ENCODE data around the gene CLK4.

- TF ChIP-seq, protein P1, sequence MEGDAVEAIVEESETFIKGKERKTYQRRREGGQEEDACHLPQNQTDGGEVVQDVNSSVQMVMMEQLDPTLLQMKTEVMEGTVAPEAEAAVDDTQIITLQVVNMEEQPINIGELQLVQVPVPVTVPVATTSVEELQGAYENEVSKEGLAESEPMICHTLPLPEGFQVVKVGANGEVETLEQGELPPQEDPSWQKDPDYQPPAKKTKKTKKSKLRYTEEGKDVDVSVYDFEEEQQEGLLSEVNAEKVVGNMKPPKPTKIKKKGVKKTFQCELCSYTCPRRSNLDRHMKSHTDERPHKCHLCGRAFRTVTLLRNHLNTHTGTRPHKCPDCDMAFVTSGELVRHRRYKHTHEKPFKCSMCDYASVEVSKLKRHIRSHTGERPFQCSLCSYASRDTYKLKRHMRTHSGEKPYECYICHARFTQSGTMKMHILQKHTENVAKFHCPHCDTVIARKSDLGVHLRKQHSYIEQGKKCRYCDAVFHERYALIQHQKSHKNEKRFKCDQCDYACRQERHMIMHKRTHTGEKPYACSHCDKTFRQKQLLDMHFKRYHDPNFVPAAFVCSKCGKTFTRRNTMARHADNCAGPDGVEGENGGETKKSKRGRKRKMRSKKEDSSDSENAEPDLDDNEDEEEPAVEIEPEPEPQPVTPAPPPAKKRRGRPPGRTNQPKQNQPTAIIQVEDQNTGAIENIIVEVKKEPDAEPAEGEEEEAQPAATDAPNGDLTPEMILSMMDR (IDR thresholded peaks at IDR 0.05), result no peak
- no peak for TF ChIP-seq POLR2A (IDR thresholded peaks at IDR 0.05)
Measured at GRCh38 chr5:178661836-178662540, 35.1 kb upstream of the CLK4 start.
